SHP77 treated with DMSO at 0.1 percent for 48 hours (cell line): ENCODE data around the gene GNS.
"Not testable (repeated sequence)": the region's sequence is repeated elsewhere in the genome, so short reads cannot be mapped to it uniquely, and the experiment has no call there.

Source experiments
- DNase-seq: peaks from one replicate; lab custom pipeline; 2025; lab: John Stamatoyannopoulos, UW

Gene GNS

DNA sequence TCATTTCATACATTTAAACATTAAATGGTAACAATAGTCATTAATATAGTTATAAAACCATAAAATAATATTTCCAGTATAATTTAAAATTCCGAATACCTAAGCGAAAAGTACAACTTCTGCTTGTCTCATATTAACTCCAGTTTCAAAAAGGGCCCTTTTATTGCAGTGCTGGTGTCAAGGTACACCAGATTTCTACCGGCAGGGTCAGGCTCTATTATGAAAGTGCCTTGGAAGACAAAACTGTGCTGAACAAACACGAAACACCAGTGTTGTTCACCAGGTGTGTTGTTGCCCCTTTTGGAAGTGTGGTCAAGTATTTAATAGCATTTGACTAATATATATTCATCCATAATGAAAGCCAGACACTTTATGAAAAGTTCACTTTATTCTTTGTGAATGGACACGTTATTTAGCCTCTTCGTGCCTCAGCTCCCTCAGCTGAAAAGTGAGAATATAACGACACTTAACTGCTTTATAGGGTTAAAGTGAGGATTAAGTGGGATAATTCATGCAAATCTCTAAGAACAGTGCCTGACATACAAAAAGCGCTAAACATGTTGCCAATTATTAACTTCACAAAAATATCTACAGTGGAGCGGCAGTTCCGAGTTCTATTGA lies 20.3 kb upstream of the GNS start:
- no peak for DNase-seq

DNA sequence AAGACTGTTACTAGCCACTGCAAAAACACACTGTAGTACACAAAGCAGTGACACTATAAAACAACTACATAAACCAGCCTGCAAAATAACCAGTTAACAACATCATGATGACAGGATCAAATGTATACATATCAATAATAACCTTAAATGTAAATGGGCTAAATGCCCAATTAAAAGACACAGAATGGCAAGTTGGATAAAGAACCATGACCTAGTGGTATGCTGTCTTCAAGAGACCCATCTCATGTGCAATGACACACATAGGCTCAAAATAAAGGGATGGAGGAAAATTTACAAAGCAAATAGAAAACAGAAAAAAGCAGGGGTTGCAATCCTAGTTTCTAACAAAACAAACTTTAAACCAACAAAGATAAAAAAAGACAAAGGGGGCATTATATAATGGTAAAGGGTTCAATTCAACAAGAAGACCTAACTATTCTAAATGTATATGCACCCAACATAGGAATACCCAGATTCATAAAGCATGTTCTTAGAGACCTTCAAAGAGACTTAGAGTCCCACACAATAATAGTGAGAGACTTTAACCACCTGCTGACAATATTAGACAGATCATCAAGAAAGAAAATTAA lies 16.0 kb upstream of the GNS start:
- not testable (repeated sequence) for DNase-seq

DNA sequence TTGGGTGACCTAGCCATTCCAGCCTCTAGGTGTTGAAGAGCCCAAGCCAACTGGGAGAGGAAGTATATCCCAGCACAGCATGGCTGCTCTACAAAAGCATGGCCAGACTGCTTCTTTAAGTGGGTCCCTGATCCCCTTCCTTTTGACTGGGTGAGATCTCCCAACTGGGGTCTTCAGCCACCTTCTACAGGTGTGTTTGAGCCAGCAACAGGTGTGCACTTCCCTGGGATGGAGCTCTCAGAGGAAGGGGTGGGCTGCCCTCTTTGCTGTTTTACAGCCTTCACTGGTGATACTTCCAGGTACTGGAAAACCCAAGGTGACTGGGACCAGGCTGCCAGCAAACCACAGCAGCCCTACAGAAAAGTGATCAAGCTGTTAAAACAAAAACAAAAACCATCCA lies 14.2 kb upstream of the GNS start:
- no peak for DNase-seq

DNA sequence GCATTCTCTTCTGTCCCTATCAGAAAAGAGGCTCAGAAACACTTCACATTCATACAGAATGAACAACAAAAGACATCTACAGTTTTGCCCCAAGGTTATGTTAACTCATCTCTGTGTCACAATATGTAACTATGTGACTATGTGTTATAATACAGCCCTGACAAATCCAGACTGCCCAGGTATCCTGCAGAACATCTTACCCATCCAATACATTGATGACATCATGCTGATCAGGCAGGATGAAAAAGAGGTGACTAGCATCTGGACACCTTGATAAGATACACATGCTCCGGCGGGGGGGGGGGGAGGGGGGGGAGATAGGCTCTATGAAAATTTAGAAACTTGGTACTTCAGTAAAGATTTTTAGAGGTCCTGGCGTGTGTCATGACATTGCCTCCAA lies 8.3 kb upstream of the GNS start:
- no peak for DNase-seq

DNA sequence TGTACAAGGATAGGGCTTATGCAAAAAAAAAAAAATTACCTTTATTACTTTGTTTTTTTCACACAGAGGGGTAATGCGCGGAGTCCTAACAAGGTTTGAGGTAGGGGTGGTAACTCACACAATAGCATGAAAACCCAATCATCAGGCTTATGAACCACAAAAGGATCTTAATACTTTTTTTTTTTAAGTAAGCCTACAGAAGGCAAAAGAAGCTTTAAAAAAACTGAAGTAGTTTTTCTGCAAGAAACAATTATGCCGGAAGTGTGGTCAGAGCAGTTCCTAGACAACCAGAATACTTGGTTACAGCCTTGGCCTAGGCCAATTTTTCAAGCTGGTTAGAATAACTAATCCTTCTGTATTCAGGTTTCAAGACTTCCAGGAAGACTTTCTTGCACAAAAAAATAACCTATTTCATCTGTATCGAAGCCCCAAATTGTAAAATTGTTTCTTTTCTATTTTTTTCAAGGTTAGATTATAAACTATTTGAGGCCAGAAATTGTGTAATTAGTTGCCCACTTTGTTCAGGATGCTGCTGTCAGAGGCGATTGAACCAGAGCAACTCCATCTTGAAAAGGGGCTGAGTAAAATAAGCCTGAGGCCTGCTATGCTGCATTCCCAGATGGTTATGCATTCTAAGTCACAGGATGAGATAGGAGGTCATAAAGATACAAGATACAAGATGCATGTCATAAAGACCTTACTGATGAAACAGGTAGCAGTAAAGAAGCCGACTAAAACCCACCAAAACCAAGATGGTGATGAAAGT lies 1.8 kb upstream of the GNS start:
- no peak for DNase-seq

DNA sequence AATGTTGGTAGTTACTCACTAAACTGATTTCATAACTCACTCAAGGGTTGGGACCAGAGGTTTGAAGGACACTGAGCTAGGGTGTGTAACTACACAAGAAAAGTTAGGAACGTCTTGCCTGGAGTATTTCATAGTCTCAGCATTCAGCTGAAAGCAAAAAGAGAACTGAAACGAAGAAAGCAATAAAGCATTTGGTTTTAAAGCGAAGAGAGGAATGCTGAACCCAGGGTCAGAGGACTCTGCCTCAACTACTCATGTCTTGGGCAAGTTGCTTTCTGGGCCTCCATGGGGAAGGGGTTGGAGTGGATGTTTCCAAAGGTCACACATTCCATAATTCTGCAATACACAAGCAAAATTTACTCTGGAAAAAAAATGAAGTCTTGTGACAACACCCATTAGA lies 1.4 kb downstream of the GNS start:
- DNase-seq = no peak

DNA sequence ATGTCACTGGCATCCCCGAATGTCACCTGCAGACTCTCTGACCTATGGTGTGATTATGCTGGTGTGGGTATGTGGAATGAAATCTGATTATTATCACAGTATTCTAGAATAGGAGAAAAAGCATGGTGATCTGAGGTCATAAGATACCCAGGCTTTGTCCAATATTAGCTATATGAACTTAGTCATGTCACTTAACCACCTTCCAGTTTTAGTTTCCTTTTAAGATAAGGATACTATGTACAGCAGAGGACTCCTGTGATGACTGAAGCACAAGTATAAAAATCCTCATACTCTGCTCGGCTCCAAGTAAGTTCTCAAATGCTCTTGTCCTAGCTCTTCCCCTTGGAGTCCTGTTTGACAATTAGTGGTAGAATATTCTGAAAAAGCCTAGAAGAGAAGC lies 2.8 kb downstream of the GNS start:
- no peak for DNase-seq

DNA sequence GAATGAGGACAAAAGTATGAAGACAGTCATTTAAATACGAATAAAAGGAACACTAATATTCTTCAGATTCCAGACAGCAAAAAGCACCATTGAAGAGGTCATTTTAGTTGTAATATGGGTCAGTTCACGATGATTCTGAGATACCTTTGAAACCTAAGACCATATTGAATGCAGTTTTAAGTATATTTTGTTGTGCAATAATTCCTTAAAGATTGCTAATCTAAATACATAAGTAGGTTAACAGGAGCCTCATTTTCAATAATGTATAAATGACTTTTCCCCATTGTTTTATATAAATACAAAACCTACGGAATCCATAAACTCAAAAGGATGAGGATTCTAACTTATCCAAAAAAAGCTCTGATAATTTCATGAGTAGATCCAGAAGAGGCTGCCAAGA lies 5.8 kb downstream of the GNS start:
- no peak for DNase-seq

DNA sequence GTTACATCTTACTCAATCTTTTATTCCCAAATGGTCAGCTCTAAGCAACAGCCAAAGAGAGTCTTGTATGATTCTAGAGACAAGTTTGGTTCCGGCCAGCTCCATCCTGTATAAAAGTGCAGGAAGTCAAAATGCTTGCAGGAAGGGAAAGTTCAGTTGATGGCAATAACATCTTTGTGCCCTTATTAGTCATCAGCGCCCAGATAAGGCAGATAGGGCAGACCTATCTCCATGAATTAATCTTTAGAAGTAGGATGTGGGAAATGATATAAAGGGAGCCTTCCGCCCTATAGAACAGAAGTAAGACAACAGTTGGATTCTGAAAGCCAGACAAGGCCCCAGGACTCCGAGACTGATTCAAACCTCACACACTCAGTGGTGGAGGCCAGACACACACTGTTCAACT lies 6.4 kb downstream of the GNS start:
- DNase-seq = no peak

DNA sequence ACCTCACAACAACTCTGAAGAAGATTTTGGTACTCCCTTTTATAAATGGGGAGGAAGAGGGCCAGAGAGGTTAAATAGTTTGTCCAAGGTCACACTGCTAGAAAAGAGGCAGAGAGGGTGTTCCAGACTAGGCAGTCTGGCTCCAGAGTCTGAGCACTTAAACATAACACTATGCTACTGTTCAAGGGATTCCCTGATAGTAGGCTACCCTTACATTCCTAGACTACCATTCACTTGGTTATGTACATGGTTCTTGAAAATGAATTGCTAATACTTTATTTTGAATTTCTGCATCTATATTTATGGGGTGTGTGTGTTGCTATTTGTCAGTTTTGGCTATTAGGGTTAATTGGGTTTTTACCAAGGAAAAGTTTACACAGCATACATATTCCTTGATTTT lies 7.2 kb downstream of the GNS start:
- DNase-seq = no peak

DNA sequence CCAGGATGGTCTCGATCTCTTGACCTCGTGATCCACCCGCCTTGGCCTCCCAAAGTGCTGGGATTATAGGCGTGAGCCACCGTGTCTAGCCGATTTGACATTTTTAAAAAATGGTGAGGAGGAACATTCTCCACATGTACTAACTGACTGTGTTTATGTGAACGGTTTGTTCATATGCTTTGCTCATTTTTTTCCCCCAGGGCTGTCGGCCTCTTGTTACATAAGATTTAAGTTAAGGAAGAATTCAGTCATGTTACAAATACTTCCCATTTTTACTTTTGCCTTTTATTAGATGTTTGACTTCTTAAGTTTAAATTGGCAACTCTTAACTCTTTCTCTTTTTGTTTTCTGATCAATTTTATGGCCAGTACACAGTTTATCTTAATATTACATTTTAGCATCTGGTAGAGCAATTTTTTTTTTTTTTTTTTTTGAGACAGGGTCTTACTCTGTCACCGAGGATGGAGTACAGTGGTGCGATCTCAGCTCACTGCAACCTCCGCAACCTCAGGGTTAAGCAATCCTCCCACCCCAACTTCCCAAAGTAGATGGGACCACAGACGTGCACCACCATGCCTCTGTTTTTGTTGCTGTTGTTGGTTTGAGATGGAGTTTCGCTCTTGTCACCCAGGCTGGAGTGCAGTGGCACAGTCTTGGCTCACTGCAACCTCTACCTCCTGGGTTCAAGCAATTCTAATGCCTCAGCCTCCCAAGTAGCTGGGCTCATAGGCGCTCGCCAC lies 9.6 kb downstream of the GNS start:
- no peak for DNase-seq

DNA sequence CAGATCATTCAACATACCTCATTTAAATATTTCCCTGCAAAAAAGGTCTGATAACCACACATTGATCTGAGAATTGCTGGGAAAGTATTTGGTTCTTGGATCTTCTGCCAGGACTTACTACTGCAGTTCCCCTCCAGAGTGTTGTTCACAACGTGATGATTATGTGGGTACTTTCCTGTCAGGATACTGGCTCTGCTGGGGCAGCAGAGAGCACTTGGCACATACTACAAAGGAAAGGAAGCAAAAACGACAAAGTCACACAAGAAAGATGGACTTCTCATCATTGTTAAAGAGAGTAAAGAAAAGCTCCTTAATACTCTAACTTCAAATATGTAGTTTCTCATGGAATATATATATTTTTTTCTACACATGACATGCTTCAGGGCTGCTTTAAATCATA lies 11.5 kb downstream of the GNS start:
- no peak for DNase-seq

DNA sequence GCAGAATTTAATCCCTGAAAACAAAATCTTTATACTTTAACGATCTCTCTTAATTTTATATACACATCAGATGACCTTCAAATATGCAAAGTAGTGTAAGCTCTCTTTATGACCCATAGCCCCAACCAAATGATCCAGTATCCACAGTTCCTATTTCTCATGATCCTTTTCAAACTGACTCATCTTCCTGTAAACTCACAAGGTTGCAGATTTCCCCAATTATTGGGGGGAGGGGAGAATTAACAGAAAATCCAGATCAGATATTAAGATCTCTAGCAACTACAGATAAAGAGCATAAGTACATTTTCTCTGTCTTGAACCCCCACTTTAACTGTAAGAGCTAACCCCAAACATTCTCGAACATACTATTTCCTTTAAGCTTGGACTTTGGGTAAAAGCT lies 12.5 kb downstream of the GNS start:
- no peak for DNase-seq

DNA sequence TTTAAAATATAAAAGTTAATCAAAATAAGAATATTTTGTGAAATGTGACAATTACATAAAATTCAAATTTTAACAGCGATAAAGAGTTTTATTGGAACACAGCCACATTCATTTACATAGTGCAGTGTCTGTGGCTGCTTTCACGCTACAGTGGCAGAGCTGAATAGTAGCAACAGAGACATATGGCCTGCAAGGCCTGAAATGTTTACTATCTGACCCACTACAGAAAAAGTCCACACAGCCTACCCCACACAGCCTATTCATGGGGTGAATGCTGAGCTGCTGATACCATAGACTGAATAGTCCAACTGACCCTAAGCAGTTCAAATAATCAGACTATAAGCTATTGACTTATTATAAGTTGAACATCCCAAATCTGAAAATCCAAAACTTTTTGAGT lies 13.2 kb downstream of the GNS start:
- DNase-seq = no peak

DNA sequence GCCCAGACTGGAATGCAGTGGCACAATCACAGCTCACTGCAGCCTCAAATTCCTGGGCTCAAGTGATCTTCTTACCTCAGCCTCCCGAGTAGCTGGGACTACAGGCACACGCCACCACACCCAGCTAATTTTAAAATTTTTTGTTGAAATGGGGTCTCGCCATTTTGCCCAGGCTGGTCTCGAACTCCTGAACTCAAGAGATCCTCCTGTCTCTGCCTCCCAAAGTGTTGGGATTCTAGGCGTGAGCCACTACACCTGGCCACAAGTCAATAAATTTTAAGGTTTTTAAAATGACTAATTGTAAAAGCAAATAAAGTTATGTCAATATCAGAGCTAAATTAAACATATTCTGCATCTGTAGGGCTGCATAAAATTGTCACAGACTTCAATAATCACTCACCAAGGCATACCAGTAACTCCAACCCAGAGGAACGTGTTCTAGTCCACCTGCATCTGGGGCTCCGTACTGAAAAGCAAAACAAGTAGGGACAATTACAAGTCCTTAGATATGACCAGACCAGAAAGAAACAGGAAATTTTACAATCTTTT lies 13.9 kb downstream of the GNS start:
- DNase-seq = no peak

DNA sequence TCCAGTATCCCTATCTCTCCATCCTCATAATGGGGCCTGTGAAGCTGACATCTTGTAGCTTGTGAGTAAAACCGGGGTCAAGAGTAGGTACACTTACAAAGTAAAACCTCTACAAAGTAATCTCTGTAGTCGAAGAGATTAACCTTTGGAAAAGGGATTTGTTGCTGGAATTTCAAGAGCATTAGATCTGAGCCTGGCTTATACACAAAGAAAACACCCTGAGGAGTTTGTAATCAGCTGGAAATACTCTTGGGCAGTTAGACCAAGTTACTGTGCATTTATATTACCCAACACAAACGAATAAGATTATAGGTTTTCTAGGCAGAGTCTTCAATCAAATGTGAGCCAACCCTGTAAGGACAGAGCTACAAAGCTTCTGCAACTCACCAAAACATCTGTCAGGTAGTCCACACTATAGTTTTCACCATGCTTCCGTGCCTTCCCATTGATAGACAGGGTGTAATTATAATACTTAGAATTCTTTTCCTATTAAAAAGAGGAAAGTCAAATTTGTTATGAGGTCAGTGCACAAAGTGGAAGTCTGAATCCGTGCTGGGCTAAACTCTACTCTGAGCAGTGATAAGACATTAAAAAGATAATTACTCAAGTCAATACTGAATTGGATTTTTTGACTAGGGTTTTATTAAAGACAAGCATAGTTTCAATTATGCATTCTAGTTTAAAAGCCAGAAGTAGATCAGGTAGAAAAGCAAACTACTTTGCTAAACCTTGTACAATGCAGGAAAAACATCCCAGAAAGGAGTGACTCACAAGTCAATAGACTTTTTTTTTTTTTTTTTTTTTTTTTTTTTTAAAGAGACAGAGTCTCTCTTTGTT lies 14.6 kb downstream of the GNS start:
- no peak for DNase-seq

DNA sequence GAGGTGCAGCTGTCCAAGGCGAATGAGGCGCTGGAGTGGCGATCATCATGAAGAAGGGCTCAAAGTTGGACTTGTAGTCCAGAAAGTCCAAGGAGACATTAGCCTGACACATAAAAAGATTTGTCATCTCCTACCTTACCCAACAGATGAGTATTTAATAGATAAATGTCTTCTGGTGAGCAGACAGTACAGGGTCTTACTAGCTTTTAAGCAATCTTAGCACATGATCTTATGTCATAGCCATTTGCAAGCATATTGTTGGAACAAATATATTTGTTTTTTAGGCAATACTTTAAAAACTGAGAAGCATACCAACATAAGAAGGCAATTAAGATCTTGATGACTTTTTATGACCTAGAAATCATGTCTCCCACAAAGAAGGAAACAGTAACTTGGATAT lies 16.0 kb downstream of the GNS start:
- no peak for DNase-seq

DNA sequence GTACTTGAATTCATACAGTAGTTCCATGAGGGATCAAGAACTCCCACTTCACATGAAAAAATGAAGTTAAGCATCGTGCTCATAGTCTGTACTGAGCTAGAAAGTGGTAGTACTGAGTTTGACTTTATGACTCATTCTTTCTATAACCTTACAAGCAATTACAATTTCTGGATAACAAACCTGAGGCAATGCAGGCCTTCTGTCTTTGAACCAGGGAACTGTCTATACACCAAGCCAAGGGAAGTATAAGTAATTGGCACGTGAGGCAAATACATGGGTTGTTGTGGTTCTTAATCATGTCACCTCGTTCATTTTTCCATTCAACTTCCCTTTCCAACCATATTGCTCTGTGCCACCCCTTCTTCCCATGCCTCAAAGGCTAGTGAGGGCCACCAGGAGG lies 16.8 kb downstream of the GNS start:
- no peak for DNase-seq

DNA sequence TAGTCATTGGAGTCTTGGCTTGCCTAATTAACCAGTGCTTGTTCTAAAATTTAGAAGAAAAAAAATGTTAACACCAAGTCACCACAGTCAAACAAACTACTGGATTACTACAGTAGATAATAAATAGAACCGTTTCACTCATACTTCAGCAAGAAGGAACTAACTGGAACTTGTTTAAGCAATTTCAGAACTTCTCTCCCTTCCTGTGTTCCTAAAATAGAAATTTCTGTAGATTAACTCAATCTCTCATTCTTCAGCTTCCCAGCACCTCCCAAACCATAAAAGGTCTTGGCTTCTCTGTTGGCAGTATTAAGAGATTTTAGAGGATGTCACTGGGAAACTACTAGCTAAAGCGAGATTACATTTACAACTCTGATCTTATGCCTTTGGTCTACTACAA lies 18.6 kb downstream of the GNS start:
- DNase-seq = no peak

DNA sequence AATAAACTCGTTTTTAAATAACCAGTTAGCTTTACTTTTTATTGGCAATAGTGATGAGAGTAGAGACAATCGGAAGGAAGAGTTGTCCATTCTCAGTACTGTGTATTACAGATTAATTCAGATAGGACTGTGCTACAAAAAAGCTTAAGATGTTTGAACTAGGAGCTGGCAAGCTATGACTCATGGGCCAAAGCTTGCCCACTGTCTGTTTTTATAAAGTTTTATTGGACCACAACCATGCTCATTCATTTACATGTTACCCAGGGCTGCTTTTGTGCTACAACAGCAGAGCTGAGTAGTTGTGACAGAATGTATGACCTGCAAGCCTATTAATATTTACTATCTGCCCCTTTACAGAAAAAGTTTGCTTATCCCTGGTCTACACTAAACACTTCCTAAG lies 19.4 kb downstream of the GNS start:
- DNase-seq = no peak

DNA sequence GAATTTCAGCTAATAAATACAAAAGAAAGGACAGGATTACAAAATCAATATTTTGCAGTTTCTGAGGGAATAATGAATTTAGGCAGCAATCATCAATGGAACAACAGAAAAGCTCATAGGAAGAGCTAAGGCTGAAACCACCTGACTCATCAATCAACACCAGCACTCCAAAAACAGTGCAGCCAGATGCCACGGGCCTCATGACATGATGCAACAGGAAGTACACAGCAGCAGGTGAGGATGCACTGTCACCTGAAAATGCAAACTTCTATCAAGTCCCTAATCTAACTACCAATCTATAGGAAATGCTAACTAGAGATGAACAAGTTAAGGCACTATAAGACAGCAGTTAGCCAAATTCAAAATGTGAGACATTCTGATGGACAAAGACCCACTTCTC lies 21.7 kb downstream of the GNS start:
- peak; percentile 17 for DNase-seq

DNA sequence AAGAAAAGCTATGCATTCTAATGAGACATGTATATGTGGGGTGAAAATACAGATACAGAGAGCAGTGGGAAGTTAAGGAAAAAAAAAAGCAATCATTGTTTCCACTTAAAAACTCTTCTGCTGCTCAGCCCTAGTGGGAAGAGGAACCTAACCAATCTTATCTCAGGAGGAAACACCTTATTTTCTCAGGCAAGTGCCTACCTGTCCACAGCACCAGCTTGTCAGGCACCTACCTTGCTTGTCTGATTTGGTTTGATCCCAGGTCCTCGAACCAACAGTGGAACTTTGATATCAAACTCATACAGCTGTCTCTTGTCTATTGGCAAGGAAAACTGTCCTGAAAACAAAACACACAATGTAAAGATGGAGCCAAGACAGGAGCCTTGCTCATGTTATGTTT lies 22.4 kb downstream of the GNS start:
- DNase-seq = no peak
